Right lobe of liver (tissue), 6 donors: Measurements from ENCODE around the gene LDLRAP1. TPM values are rescaled to one million over a fixed set of nuclear protein-coding genes. Genes with fewer than 3 reads are reported as not detected.
"Not testable (repeated sequence)": the region's sequence is repeated elsewhere in the genome, so short reads cannot be mapped to it uniquely, and the experiment has no call there.

Experiments
- ATAC-seq, 4 donors: fragments of 200-7000 bp; cut with Tn5 transposase; one replicate each; pipeline ENCODE4 v1.9.1; 2020; ENCODE audit warnings: mild to moderate bottlenecking in 4 of 4, moderate library complexity in 4 of 4
- DNase-seq, 3 donors: peaks; one replicate each; pipeline ENCODE4 v3.0.0-alpha.2; 2020
- H3K27ac ChIP-seq, 3 donors: fragments of 200-600 bp; one replicate each; pipeline ENCODE4 v1.8.0; 2022
- H3K27me3 ChIP-seq, 2 donors: fragments of 200-600 bp; one replicate each; pipeline ENCODE4 v1.8.0; 2022
- H3K36me3 ChIP-seq, 4 donors: fragments of 200-600 bp; sonication (generic) in 1 of 4; one replicate each; pipeline versions ENCODE4 v1.5.1 to v1.8.0; 2017 to 2022; ENCODE audit warnings: control low read depth in 1 of 4
- H3K4me1 ChIP-seq, 4 donors: fragments of 200-600 bp; sonication (generic) in 1 of 4; one replicate each; pipeline versions ENCODE4 v1.5.1 to v1.8.0; 2017 to 2022; ENCODE audit warnings: control low read depth in 1 of 4
- H3K4me3 ChIP-seq, 3 donors: fragments of 200-600 bp; one replicate each; pipeline ENCODE4 v1.8.0; 2022
- H3K9me3 ChIP-seq, 4 donors: fragments of 200-600 bp; sonication (generic) in 1 of 4; one replicate each; pipeline versions ENCODE4 v1.5.1 to v1.8.0; 2017 to 2022; ENCODE audit warnings: control low read depth in 1 of 4
- CTCF ChIP-seq, 4 donors: fragments of 200-600 bp in 3 of 4; fragments of 450-650 bp in 1 of 4; IDR thresholded peaks; one replicate each; pipeline versions ENCODE4 v1.5.1 to v1.8.0; 2016 to 2022; ENCODE audit warnings: antibody characterized with exemption in 4 of 4, mild to moderate bottlenecking in 2 of 4
- POLR2A ChIP-seq: fragments of 450-650 bp; IDR thresholded peaks from one replicate; pipeline ENCODE4 v1.6.1; 2017; ENCODE audit warnings: antibody characterized with exemption, mild to moderate bottlenecking
- WGBS: methylation state at CpG from one replicate; pipeline ENCODE4 v1.1.6; 2018; ENCODE audit warnings: low coverage, low lambda C conversion rate; ENCODE audit not compliant: insufficient coverage; ENCODE audit errors: missing lambda C conversion rate; 5-methylcytosine and 5-hydroxymethylcytosine counted together
- intact Hi-C, 2 donors: fragments of 100-400 bp; cut with DNase I; formaldehyde crosslinking; loops; one replicate each; pipeline versions ENCODE4 v1.11.2 to v1.14.1; 2022
- total RNA-seq, 6 experiments: library from RNA; depleted of rRNA in 2 of 6; stranded (reverse); fragments of >200 nt in 2 of 6; fragmentation: NEBNext Ultra II Directional in 3 of 6; extraction: Animal tissue kit (Norgen Biotek cat#: 25700) in 3 of 6; gene quantifications; one replicate each; pipeline versions ENCODE4 v1.1.0 to v1.2.4, GENCODE V29; 2016 to 2023
- donor health status: DM: no; HTN: yes; CAD: no.
- donor health status: DM: no; HTN: no; CAD: no.
- donor health status: DM: no; HTN: no; CAD: no.
- donor health status: DM: no; HTN: yes; CAD: no.
- donor health status: DM: no; HTN: yes; CAD: no.

LDLRAP1 gene
- total RNA-seq, 6 experiments from 2014 or later, result 15.3 to 24.3 (median 16.7) TPM

- Histone ChIP-seq H3K9me3 (no peaks in the 10 kb centered on the region), H3K4me3 (no peak overlapping the region), H3K36me3 (no peaks in the 10 kb centered on the region), H3K27me3 (no peaks in the 10 kb centered on the region), H3K27ac (no peak overlapping the region), H3K4me1 (no peaks in the 10 kb centered on the region)
- ATAC-seq, result no peak
- WGBS, result 86% methylated on average over 10 of the region's 14 CpGs
- intact Hi-C loops, result no loop called here
- no peak for TF ChIP-seq CTCF (IDR thresholded peaks at IDR 0.05)
- no peak for TF ChIP-seq POLR2A
- DNase-seq, result peak in 1 of 3 donors; percentile 37
Observed at GRCh38 chr1:25583519-25584370, 40.3 kb downstream of the LDLRAP1 start.

- no peak overlapping the region for H3K27ac ChIP-seq
- no peaks in the 10 kb centered on the region for H3K4me1 ChIP-seq
- DNase-seq (no peak), ATAC-seq (no peak)
- H3K9me3 ChIP-seq, result no peaks in the 10 kb centered on the region
- H3K36me3 ChIP-seq, result no peaks in the 10 kb centered on the region
- intact Hi-C loops, result no loop called here
- H3K4me3 ChIP-seq, result no peak overlapping the region
- 100% methylated on average over 3 of the region's 16 CpGs for WGBS
- H3K27me3 ChIP-seq, result no peaks in the 10 kb centered on the region
- no peak for TF ChIP-seq POLR2A
- no peak for TF ChIP-seq CTCF (IDR thresholded peaks at IDR 0.05)
Observed at GRCh38 chr1:25586181-25586588, 42.8 kb downstream of the LDLRAP1 start.

- DNase-seq, result no peak
- no peak for ATAC-seq
- TF ChIP-seq CTCF (IDR thresholded peaks at IDR 0.05) (no peak), POLR2A (no peak)
- Histone ChIP-seq H3K27me3 (no peaks in the 10 kb centered on the region), H3K4me1 (no peaks in the 10 kb centered on the region), H3K4me3 (no peak overlapping the region), H3K9me3 (no peaks in the 10 kb centered on the region), H3K27ac (no peak overlapping the region), H3K36me3 (no peaks in the 10 kb centered on the region)
- intact Hi-C loops, result no loop called here
- WGBS, result 89% methylated on average over 8 of the region's 8 CpGs
Observed at GRCh38 chr1:25587290-25587689, 43.9 kb downstream of the LDLRAP1 start.

GRCh38 chr1:25588224-25588623, 44.8 kb downstream of the LDLRAP1 start:
- H3K4me3 ChIP-seq, H3K9me3 ChIP-seq, H3K27ac ChIP-seq, H3K36me3 ChIP-seq, intact Hi-C loops, DNase-seq, H3K27me3 ChIP-seq, ATAC-seq, H3K4me1 ChIP-seq: not testable (repeated sequence)
- 40% methylated on average over 2 of the region's 7 CpGs for WGBS

- H3K4me3 ChIP-seq, ATAC-seq, H3K36me3 ChIP-seq, intact Hi-C loops, H3K4me1 ChIP-seq, DNase-seq, H3K27me3 ChIP-seq, H3K9me3 ChIP-seq, H3K27ac ChIP-seq: not testable (repeated sequence)
- 95% methylated on average over 6 of the region's 13 CpGs for WGBS
Observed at GRCh38 chr1:25588786-25589185, 45.4 kb downstream of the LDLRAP1 start.
